ENCODE measurements around the gene ELAC2.

GRCh38 chr17:13025258-13025627 lies 7.4 kb upstream of the ELAC2 start:
- TF ChIP-seq CTCF (IDR thresholded peaks at IDR 0.05; ENCODE audit: insufficient read depth, low read length, poor library complexity, severe bottlenecking) = no peak
- TF ChIP-seq EZH2phosphoT487 (conservative IDR thresholded peaks at IDR 0.05; ENCODE audit: low read length) = no peak
